ENCODE measurements around the gene NLK.

GRCh38 chr17:28004344-28004743 lies 38.1 kb upstream of the NLK start:
- TF ChIP-seq, protein P1, sequence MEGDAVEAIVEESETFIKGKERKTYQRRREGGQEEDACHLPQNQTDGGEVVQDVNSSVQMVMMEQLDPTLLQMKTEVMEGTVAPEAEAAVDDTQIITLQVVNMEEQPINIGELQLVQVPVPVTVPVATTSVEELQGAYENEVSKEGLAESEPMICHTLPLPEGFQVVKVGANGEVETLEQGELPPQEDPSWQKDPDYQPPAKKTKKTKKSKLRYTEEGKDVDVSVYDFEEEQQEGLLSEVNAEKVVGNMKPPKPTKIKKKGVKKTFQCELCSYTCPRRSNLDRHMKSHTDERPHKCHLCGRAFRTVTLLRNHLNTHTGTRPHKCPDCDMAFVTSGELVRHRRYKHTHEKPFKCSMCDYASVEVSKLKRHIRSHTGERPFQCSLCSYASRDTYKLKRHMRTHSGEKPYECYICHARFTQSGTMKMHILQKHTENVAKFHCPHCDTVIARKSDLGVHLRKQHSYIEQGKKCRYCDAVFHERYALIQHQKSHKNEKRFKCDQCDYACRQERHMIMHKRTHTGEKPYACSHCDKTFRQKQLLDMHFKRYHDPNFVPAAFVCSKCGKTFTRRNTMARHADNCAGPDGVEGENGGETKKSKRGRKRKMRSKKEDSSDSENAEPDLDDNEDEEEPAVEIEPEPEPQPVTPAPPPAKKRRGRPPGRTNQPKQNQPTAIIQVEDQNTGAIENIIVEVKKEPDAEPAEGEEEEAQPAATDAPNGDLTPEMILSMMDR (conservative IDR thresholded peaks at IDR 0.05; ENCODE audit: low read depth, low read length) = no peak
- no peak for TF ChIP-seq EZH2 (IDR thresholded peaks at IDR 0.05; ENCODE audit: low read length, unreplicated experiment)
- TF ChIP-seq EZH2phosphoT487 (IDR thresholded peaks at IDR 0.05; ENCODE audit: borderline replicate concordance, low read length) = no peak
